HepG2 (cell line): ENCODE results near the gene HDAC4.

ENCODE experiments used
- CTCF ChIP-seq: sonication (generic); formaldehyde crosslinking; IDR thresholded peaks from 2 replicates; pipeline ENCODE4 v1.5.0; 2020; ENCODE audit warnings: mild to moderate bottlenecking, missing genetic modification reagents, moderate library complexity
- NCOA1 ChIP-seq: sonication (generic); formaldehyde crosslinking; IDR thresholded peaks from 2 replicates; pipeline ENCODE4 v1.9.0; 2021; ENCODE audit warnings: missing genetic modification reagents

- TF ChIP-seq CTCF (CRISPR knock-in tag) (peak; percentile 21; the same call in 1 of the 2 replicates), NCOA1 (CRISPR knock-in tag) (no peak)
These were observed 360.6 kb downstream of the HDAC4 start for GRCh38 chr2:239040152-239040761.
